ENCODE measurements around the gene TXNDC2.

Gene TXNDC2

DNA sequence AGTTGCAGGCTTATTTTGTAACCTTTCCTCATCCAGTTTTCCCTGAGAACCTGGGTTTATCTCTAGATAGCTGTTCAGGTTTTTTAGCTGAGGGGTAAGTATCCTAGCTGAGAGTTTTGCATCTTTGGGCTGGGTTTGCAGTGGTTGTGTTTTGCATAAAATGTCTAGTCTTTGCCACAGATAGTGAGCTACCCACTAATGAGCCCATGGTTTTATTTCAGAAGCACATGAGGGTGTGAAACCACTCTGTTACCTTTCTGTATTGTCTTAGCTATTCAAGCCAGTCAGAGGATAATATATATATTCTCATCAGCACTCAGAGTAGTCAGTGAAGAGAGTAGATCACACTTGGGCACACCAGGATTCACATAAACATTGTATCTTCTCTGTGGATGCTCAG lies 24.6 kb upstream of the TXNDC2 start:
- no peak for DNase-seq

- no peak for DNase-seq
Measured at GRCh38 chr18:9861933-9862332, 23.8 kb upstream of the TXNDC2 start.

DNA sequence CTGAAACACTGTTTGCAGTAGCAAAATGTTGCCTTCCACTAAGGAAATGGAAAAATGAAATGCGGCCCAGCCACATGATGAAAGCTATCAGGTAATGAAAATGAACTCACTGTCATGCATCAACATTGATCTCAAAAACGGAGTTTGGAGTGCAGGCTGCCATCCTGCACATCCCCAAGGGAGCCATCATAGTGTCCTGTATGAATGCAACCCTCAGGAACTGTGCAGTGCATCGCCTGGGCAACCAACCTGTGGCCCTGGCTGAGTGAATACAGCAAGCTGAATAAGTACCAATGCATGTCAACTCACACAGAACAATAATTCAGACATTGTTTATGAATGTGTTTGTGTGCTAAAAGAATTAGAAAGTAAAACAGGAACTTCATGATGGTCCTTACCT lies 23.1 kb upstream of the TXNDC2 start:
- DNase-seq, result no peak

GRCh38 chr18:9863282-9863681 lies 22.5 kb upstream of the TXNDC2 start:
- no peak for DNase-seq

GRCh38 chr18:9865764-9866490 lies 19.8 kb upstream of the TXNDC2 start:
- no peak for DNase-seq

DNA sequence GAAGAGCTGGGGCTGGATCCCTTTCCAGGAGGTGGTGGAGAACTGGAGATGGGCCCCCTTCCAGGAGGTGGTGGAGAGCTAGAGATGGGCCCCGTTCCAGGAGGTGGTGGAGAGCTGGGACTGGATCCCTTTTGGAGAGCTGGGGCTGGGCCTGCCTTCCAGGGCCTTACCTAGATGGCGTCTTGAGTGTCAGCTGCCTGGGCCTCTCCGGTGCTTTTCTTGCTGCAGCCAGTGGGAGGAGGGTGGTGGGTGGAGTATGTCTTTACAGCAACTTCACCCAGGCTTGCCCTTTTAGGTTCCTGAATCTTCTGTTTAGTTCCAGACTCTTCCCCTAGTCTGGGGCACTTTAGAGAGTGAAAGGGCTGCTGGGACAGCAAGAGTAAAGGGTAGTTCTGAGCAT lies 19.1 kb upstream of the TXNDC2 start:
- no peak for DNase-seq

GRCh38 chr18:9867071-9867594 lies 18.6 kb upstream of the TXNDC2 start:
- DNase-seq, result no peak

DNA sequence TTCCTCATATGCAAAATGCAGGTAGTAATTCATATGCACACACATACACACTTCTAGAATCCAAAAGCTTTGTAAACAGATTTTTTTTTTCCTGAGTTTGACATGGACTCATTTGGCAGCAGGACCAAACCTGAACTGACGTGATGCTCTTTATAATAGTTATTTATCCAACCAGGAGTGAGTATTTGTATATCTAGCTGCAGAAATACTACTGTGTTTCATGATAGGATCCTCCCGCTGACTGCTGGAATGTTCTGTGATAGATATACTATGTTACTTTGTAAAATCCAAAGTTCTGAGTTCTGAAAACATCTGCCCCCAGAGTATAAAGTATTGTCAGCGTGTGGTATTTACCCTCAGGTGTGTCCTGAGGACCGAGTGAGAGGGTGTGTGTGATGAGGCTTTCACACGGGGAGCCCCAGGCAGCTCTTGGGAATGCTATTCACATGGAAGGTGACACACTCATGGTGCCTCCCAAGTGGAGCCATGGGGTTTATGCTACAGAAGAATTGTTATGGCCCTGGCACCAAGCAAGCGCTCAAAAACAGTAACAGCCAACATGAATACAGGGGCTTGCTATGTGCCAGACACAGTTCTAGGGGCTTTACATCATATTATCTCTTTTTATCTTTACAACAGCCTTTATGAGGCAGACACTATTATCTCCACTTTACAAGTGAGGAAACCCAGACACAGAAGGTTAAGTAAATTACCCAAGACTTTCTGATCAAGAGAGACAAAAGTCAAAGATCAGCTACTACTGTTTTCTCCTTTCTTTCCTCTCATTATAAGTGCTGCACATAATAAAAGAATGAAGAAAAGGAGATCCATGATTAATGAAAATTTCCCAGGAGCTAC lies 16.7 kb upstream of the TXNDC2 start:
- no peak for DNase-seq

- DNase-seq, result no peak
Measured at GRCh38 chr18:9869715-9870430, 15.9 kb upstream of the TXNDC2 start.

DNA sequence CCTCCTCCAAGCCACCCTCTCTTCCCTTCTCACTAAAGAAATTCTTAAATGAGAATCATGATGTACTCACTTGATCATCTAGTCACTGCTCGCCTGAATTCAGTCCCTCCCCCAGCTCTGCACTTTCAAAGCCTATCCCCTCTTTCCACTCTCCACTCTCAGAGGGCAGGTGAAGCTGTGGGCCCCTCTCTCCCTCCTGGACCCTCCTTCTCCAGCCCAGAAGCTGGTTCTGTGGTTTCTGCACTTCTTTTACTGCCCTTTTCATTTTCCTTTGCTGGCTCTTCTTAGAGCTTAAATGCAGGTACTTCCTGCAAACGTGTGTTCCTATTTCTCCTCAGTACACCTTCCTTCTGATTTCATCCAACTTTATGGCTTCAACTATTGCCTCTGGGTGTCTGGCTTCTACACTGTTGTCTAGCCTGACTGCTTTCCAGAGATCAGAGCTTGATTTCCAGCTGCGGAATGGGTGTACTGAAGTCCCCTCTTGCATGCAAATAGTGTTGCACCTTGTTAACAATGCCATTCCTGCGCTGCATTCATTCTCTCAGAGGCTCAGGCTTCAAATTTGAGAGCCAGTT lies 15.3 kb upstream of the TXNDC2 start:
- no peak for DNase-seq

DNA sequence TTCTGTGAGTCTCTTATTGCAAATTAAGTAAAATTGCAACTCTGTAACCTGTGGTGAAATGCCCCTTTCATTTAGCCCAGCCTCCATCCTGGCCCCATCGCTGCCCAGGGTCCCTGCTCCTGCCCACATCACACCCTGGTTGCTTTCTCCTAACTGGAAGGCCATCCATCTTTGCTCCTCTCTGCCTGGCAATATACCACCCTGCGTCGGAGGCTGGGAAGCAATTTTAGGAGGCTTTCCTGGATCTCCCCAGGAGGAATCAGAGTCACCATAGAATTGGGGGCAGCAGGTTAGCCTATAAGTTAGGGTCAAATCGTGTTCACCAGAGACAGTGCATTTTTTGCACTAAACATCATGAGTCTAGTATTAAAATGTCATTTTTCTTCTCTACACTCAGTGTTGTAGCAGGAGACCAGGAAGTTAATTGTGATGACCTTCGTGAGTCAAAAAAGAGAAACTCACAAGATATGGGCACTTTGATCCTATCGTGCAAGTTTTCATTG lies 14.5 kb upstream of the TXNDC2 start:
- no peak for DNase-seq

GRCh38 chr18:9872823-9873222 lies 12.9 kb upstream of the TXNDC2 start:
- no peak for DNase-seq

DNA sequence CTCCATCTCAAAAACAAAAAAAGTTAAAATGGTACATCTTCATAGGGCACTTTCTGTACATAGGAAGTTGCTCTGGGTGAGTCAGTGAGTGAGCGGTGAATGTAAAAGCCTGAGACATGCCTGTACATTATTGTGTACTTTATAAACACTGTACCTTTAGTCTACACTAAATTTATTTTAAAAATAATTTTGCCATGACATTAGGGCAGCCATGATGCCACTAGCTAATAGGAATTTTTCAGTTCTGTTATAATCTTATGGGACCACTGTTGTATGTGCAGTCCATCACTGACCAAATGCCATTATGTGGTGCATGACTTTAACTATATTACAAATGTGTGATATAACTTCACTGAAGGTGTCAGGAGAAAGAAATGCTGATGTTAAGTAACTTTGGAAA lies 11.0 kb upstream of the TXNDC2 start:
- DNase-seq, result no peak

DNA sequence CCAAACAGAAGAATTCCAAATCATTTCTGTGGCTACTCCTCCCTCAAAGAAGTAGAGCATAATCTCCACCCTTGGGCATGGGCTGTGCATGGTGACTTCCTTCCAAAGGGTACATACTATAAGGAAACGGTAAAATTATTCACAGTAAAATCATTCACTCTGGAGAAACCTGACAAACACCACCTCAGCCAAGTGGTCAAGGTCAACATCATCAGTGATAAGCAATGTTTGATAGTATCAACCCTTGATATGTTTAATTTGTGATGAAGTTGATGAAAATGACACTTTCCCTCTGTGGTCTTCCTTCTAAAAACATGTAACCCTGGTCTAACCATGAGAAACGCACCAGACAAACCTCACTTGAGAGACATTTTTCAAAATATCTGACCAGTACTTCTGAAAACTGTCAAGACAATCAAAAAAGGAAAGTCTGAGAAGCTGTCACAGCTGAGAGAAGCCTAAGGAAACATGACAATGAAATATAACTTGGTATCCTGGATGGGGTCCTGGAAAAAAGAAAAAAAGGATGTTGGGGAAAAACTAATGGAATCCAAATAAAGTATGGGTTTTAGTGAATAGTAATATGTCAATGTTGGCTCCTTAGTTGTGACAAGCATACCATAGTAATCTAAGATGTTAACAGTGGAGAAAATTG lies 9.4 kb upstream of the TXNDC2 start:
- DNase-seq, result no peak

GRCh38 chr18:9876867-9877654 lies 8.7 kb upstream of the TXNDC2 start:
- DNase-seq, result no peak

DNA sequence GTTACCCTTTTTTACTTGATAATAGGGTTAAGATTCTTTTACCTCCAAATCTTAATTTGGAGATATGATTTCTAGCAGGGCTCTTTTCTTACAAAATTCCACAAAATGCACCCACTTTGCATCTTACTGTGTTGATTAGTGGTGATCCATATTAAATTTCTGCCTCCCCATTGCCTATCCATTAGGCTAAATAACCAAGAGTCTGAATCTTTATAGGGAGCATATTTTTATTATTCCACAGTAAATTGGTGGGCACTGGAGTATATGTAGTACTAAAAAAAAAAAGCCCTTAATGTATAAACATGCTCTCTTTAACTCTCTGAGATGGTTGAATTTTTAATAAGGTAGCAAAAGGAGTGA lies 8.1 kb upstream of the TXNDC2 start:
- no peak for DNase-seq

DNA sequence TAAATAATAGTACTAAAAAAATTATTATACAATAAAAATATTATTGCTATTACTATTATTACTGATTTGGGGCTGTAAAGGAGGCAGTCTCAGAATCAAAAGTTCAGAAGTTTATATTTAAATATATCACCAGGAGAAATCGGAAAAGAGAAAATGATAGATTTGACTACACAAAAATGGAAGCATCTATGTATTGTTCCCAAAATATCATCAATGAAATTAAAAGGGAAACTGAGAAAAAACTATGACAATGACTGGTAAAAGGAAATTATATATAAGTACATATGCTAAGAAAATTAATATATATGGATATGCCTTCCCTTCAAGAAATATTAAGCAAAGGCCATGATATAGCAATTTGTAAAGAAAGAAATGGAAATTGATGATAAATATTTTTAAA lies 7.7 kb upstream of the TXNDC2 start:
- no peak for DNase-seq

- no peak for DNase-seq
Measured at GRCh38 chr18:9878783-9879242, 7.0 kb upstream of the TXNDC2 start.

DNA sequence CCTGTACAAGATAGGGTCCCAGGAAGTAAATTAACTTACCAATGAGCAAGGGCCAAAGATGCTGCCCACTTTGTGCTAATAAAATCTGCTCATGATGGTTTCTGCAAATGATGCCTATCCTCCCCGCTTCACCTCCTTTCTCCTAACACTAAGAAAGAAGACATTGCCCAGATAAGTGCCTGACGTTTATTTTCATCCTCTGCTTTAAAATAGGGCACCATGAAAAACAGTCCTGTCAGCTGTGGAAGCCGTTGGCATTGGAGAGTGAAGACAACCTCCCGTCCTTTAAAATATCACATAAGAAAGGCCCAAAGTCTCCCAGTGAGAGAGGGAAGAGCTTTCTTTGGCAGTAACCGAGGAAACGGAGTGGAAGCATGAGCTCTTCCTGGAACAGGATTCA lies 1.7 kb upstream of the TXNDC2 start:
- no peak for DNase-seq

DNA sequence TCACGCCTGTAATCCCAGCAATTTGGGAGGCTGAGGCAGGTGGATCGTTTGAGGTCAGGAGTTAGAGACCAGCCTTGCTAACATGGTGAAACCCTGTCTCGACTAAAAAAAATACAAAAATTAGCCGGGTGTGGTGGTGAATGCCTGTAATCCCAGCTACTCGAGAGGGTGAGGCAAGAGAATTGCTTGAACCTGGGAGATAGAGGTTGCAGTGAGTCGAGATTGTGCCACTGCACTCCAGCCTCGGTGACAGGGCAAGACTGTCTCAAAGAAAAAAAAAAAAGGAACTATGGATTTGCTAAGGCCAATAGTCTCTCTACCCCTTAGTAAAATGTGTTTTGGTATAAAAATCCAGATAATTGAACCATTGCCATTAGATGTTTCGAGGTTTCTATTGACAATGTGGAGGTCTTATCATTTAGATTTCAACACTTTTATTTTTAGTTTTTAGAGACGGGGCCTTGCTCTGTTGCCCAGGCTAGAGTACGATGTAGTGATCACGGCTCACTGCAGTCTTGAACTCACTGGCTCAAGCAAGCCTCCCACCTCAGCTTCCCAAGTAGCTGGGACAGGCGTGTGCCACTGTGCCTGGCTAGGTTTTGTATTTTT lies 1.1 kb upstream of the TXNDC2 start:
- DNase-seq, result no peak

- DNase-seq, result no peak
Measured at GRCh38 chr18:9886005-9886348, 204 bp downstream of the TXNDC2 start.

All from activated CD4-positive, alpha-beta T cell treated with anti-CD3 and anti-CD28 coated beads for 1 hour (primary cell).